Stimulated activated naive CD8-positive, alpha-beta T cell treated with anti-CD3 and anti-CD28 coated beads, Interleukin-15, Interleukin-2, amounts not matched to agents 100 ng/mL and 50 ng/mL, for 24 hours (primary cell): Measurements from ENCODE around the gene MCF2L2.
"Not testable (repeated sequence)": the region's sequence is repeated elsewhere in the genome, so short reads cannot be mapped to it uniquely, and the experiment has no call there.

Source experiments
- H3K27ac Mint-ChIP-seq: one replicate; pipeline ENCODE4 v1.8.0; 2021; ENCODE audit warnings: mild to moderate bottlenecking, mixed read lengths
- H3K27me3 Mint-ChIP-seq: one replicate; pipeline ENCODE4 v1.8.0; 2021; ENCODE audit warnings: mixed read lengths
- H3K36me3 Mint-ChIP-seq: one replicate; pipeline ENCODE4 v1.8.0; 2021; ENCODE audit warnings: low read depth, mixed read lengths
- H3K4me1 Mint-ChIP-seq: one replicate; pipeline ENCODE4 v1.8.0; 2021; ENCODE audit warnings: low read depth, mixed read lengths
- H3K4me3 Mint-ChIP-seq: one replicate; pipeline ENCODE4 v1.8.0; 2021; ENCODE audit warnings: mild to moderate bottlenecking, mixed read lengths
- H3K9me3 Mint-ChIP-seq: one replicate; pipeline ENCODE4 v1.8.0; 2021; ENCODE audit warnings: mixed read lengths

Gene MCF2L2

DNA sequence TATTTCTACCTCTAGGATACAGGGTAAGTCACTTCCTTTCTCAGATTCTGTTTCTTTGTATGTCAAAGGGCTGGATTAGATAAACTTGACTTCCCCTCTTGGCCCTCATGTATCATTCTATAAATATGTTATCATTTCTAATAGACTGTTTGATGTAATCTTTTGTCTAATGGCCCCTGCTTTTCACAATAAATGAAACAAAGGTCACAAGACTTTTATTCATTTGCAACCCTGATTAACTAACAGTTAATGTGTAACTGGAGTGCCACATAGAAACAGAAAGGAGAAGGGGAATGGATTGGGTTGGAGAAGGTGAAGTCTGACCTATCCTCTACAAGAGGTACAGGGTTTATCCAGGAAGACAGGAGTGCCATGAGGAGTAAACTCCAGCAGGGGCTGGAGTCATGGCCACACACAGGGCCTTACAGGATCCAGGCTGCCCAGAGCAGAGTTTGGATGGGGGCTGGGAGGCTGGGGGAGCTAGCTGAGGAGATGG lies 183.4 kb downstream of the MCF2L2 start:
- Mint-ChIP-seq H3K9me3 (peaks cover 14% of the 10 kb centered on the region), H3K27me3 (peaks cover 8% of the 10 kb centered on the region), H3K36me3 (peaks cover 19% of the 10 kb centered on the region), H3K4me1 (peaks cover 15% of the 10 kb centered on the region), H3K27ac (no peak overlapping the region), H3K4me3 (no peak overlapping the region)

DNA sequence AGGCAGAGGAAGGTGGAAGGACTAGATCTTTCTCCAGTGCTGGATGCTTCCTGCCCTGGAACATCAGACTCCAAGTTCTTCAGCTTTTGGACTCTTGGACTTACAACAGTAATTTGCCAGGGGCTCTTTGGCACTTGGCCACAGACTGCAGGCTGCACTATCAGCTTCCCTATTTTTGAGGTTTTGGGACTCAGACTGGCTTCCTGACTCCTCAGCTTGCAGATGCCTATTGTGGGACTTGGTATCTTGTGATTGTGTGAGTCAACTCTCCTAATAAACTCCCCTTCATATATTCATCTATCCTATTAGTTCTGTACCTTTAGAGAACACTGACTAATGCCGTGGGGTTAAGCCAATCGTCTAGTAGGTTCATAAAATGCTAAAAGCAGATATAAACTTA lies 184.2 kb downstream of the MCF2L2 start:
- no peak overlapping the region for H3K27ac Mint-ChIP-seq
- peaks cover 14% of the 10 kb centered on the region for H3K9me3 Mint-ChIP-seq
- peaks cover 15% of the 10 kb centered on the region for H3K4me1 Mint-ChIP-seq
- H3K27me3 Mint-ChIP-seq: peaks cover 12% of the 10 kb centered on the region
- H3K4me3 Mint-ChIP-seq: no peak overlapping the region
- H3K36me3 Mint-ChIP-seq: peaks cover 19% of the 10 kb centered on the region

DNA sequence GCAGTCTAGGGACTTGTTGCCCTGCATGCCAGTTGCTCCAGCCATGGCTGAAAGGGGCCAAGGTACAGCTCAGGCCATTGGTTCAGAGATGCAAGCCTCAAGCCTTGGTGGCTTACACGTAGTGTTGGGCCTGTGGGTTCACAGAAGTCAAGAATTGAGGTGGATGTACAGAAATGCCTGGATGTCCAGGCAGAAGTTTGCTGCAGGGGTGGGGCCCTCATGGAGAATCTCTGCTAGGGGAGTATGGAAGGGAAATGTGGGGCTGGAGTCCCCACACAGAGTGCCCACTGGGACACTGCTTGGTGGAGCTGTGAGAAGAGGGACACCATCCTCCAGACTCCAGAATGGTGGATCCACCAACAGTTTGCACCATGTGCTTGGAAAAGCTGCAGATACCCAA lies 186.0 kb downstream of the MCF2L2 start:
- Mint-ChIP-seq H3K4me3 (no peak overlapping the region), H3K36me3 (peaks cover 19% of the 10 kb centered on the region), H3K9me3 (peaks cover 14% of the 10 kb centered on the region), H3K4me1 (peaks cover 10% of the 10 kb centered on the region), H3K27me3 (peaks cover 12% of the 10 kb centered on the region), H3K27ac (no peak overlapping the region)

DNA sequence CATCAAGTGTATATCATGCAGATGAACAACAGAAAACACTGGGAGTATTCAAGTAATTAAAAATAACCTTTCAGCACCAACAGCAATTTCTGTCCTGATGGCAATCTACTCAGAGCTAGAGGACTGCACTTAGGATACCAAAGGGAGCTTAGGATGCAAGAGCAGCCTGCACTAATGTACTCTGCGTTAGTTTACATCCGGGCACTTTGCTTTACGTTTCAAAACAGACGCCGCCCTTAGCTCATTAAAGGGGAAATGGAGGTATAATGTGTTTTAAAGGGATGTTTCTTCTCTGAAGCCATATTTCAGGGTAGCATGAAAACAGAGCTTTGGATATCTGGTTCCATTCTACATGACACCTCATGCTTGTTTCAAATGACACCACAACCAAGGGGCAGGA lies 189.4 kb downstream of the MCF2L2 start:
- H3K36me3 Mint-ChIP-seq: peaks cover 16% of the 10 kb centered on the region
- H3K27me3 Mint-ChIP-seq: peaks cover 12% of the 10 kb centered on the region
- H3K9me3 Mint-ChIP-seq: peaks cover 14% of the 10 kb centered on the region
- H3K4me3 Mint-ChIP-seq: no peak overlapping the region
- no peak overlapping the region for H3K27ac Mint-ChIP-seq
- H3K4me1 Mint-ChIP-seq: peaks cover 2% of the 10 kb centered on the region

DNA sequence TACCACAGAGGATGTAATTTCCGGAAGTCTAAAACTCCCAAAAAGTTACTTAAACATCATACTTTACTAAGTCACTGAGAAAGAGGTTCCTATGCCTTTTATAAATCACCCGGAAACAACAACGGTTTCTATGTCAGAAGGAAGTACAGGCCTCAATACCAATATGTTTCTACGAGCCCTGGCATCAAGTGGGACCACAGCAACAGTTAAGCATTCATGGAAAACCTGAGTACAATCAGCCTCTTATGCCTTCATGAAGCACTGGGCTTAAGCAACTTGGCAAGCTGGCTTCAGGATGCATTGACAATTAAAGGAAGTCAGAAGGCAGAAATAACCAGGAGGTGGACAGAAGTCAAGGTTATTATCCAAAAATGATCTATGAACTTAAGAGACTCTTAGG lies 194.5 kb downstream of the MCF2L2 start:
- Mint-ChIP-seq H3K27me3 (no peaks in the 10 kb centered on the region), H3K27ac (no peak overlapping the region), H3K9me3 (no peaks in the 10 kb centered on the region), H3K4me1 (peaks cover 10% of the 10 kb centered on the region), H3K4me3 (no peak overlapping the region), H3K36me3 (no peaks in the 10 kb centered on the region)

DNA sequence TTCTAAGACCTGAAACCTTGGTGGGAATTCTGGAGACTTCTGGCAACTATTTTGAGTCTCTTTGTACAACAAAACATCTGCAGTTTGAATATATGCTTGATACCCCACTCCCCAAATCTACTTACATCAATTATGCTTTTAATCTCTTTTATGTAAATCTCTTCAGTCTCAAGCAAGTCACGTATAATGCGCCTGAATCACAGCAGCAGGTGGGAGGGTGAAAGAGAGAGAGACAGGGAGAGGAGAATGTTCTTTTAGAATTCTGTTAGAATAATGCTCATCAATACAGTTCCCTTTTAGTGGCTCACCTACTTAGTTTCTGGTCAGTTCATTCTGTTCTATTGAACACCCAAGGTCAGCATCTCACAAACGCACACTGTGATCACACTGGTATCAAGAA lies 197.6 kb downstream of the MCF2L2 start:
- Mint-ChIP-seq H3K36me3 (no peaks in the 10 kb centered on the region), H3K27me3 (no peaks in the 10 kb centered on the region), H3K9me3 (peaks cover 4% of the 10 kb centered on the region), H3K27ac (no peak overlapping the region), H3K4me3 (no peak overlapping the region), H3K4me1 (peaks cover 35% of the 10 kb centered on the region)

DNA sequence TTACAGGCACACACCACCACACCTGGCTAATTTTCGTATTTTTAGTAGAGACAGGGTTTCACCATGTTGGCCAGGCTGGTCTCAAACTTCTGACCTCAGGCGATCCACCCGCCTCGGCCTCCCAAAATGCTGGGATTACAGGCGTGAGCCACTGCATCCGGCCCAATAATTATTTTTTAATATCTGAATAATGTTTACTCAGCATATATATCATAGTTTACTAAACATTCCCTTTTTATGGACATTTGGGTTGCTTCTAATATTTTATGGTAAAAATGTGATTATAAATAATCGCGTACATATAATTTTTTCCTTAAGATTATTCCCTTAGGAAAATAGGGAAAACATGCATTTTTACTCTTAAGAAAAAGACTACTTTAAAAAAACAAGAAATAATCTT lies 198.2 kb downstream of the MCF2L2 start:
- H3K9me3 Mint-ChIP-seq, H3K27me3 Mint-ChIP-seq, H3K27ac Mint-ChIP-seq, H3K4me3 Mint-ChIP-seq, H3K36me3 Mint-ChIP-seq: not testable (repeated sequence)
- H3K4me1 Mint-ChIP-seq: peaks cover 40% of the 10 kb centered on the region

DNA sequence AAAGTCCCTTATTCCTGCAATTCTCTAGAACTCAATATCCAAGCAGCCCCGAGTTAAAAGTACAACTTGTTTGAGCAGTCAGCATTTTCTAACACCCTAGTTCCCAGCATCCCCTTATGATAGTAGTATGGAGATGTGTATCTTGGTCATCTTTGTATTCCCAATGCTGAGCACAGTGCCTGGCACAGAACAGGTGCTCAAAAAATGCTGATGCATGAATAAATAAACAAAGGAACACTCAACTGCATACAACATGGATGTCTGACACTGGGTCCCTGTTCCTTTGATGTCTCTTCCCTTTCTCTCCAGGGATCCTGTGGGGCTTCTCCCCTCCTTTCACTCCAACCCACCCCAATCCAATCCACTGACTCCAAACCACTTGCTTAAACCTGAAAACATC lies 199.2 kb downstream of the MCF2L2 start:
- Mint-ChIP-seq H3K4me1 (peaks cover 50% of the 10 kb centered on the region), H3K9me3 (peaks cover 4% of the 10 kb centered on the region), H3K27me3 (no peaks in the 10 kb centered on the region), H3K27ac (peak overlapping the region; percentile 18), H3K4me3 (no peak overlapping the region), H3K36me3 (no peaks in the 10 kb centered on the region)

DNA sequence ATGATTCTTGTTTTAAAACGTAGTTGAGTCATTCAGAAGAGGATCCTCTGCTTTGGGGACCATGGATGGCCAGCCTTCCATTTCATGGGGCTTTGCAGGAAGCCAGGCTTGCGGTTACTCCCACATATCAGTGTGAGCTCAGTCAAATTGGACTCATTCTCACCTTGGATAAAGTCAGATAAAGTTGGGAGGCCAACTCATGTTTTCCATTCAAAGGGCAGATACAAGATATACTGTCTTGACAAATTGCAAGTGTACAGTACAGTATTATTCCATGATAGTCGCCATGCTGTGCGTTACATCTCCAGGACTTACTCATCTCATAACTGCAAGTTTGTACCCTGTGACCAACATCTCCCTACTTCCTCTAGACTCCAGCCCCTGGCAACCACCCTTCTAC lies 200.8 kb downstream of the MCF2L2 start:
- no peaks in the 10 kb centered on the region for H3K36me3 Mint-ChIP-seq
- peak overlapping the region; percentile 42 for H3K4me3 Mint-ChIP-seq

DNA sequence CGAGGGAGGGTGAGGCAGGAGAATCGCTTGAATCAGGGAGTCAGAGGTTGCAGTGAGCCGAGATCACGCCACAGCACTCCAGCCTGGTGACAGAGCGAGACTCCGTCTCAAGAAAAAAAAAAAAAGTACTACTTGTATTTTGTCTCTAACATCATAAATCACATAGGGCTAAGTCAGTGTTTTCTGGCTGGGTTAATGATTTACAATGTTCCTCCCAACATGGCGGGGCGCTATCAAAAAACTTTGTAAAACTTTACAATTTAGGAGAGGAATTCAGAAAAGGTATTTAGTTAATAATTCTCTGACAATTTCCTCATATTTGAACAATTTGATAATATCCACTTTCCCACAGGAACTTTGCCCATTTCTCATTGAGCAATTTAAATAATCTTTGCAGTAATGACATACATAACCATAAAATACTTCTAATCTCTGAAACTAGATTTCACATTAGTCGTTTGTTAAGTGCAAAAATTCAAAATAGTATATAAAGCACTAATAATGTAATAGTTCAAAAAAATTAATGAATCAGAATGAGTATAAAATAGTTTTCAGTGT lies 202.0 kb downstream of the MCF2L2 start:
- Mint-ChIP-seq H3K27me3 (no peaks in the 10 kb centered on the region), H3K4me1 (peaks cover 66% of the 10 kb centered on the region), H3K36me3 (no peaks in the 10 kb centered on the region), H3K27ac (no peak overlapping the region), H3K9me3 (peaks cover 4% of the 10 kb centered on the region), H3K4me3 (no peak overlapping the region)

More for the DNA sequence above, 200.8 kb downstream of the MCF2L2 start:
- no peaks in the 10 kb centered on the region for H3K27me3 Mint-ChIP-seq
- H3K27ac Mint-ChIP-seq: peak overlapping the region; percentile 90
- peaks cover 4% of the 10 kb centered on the region for H3K9me3 Mint-ChIP-seq
- peaks cover 57% of the 10 kb centered on the region for H3K4me1 Mint-ChIP-seq

DNA sequence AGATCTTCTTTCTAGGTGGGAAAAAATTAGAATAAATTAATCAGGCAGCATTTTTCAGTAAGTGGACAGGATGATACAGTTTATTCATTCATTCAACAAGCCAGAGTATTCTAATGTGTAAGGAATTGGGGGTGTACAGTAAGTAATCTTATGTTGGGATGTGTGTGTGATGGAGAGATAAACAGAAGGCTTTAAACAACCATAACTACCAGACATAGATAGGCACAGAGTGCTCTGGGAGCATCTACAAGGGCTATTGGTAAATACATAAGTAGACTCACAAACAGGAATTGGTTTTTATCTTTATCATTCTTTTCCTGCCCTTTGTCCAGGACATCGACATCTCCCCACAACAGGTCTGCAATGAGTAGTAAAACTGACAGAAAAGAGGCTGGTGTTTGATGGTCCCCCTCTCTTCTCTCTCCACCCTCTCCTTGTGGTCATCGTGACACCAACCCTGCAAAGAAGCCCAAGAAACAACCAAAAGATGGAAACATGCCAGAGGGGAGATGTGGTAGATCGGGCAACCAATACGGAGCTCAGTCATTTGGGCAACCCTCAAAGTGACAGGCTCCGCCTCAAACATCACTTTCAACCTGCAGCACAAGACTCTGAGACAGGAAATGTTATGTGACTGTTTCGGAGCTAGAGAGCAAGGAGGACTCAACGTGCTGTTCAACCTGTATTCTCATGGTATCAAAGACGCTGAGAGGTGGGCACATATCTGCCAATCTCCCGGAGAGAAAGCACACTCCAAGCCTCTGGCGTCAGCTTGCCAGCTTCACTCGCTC lies 204.0 kb downstream of the MCF2L2 start:
- no peaks in the 10 kb centered on the region for H3K27me3 Mint-ChIP-seq
- peak overlapping the region; percentile 90 for H3K27ac Mint-ChIP-seq
- H3K4me3 Mint-ChIP-seq: peak overlapping the region; percentile 68

DNA sequence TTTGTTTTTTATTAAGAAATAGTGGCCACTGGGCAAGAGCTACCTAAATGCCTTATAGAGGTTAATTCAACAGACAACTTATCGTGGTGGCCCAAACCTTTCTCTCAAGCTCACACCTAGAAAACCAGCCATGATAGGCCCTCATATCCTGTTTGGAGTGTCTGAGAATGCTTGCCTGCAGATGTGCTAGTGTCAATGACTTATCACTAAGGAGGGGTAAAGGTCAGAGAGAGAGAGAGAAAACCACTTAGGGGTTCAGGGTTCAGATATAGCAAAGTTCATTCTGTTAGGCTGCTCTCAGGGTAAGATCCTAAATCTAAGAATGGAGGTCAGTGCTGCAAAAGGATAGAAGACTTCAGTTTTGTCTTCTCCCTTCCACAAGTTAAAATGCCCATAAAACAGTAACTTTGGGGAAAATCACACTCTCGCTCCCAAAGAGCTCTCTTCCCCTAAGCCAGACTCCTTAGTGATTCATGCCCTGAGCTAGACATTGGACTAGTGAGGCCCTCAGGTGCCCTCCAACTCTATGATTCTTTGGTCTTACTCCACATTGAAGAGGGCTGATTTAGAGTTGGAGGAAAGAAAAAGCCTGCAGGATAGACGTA lies 205.7 kb downstream of the MCF2L2 start:
- H3K27me3 Mint-ChIP-seq: no peaks in the 10 kb centered on the region
- H3K4me3 Mint-ChIP-seq: no peak overlapping the region
- H3K4me1 Mint-ChIP-seq: peaks cover 83% of the 10 kb centered on the region
- peaks cover 4% of the 10 kb centered on the region for H3K9me3 Mint-ChIP-seq
- peaks cover 5% of the 10 kb centered on the region for H3K36me3 Mint-ChIP-seq
- H3K27ac Mint-ChIP-seq: peak overlapping the region; percentile 53

More for the DNA sequence above, 204.0 kb downstream of the MCF2L2 start:
- H3K9me3 Mint-ChIP-seq: peaks cover 4% of the 10 kb centered on the region
- H3K4me1 Mint-ChIP-seq: peaks cover 75% of the 10 kb centered on the region
- H3K36me3 Mint-ChIP-seq: no peaks in the 10 kb centered on the region

DNA sequence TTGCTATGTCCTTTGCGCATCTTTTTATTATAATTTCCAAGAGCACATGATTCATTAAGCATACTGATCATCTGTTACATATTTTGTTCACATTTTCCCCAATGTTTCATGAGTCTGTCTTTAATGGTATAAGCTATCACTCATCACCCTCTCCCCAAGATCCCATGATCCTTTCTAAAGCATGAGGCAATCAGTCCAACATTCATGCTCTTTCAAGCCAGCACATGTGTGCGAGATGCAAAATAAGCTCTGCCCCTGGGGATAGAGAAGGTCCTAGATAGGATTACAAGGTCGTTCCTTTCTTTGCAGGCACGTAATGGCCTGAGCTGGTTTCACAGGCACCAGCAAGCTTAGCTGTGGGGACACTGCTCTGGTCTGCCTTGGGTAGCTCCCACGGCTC lies 207.6 kb downstream of the MCF2L2 start:
- H3K27ac Mint-ChIP-seq: peak overlapping the region; percentile 51
- H3K4me1 Mint-ChIP-seq: peaks cover 73% of the 10 kb centered on the region
- no peaks in the 10 kb centered on the region for H3K9me3 Mint-ChIP-seq
- peaks cover 5% of the 10 kb centered on the region for H3K36me3 Mint-ChIP-seq
- H3K27me3 Mint-ChIP-seq: no peaks in the 10 kb centered on the region
- H3K4me3 Mint-ChIP-seq: no peak overlapping the region

DNA sequence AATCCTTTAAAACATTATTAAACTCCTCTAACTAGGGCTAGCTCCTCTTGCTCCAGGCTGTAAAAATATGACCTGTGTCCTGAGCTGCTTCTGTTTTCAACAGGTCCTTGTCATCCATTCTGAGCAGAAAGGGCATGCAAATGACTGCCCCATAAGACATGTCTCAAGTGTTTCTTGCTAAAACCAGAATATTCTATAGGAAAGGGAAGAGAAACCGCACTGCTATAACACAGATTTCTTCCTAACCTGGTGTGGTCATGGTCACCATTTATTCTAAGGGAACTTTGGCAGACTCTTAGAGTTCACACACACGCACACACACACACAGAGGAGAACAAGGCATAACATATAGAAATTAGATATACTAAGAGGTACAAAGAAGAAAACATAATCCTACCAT lies 209.6 kb downstream of the MCF2L2 start:
- Mint-ChIP-seq H3K4me1 (peaks cover 60% of the 10 kb centered on the region), H3K36me3 (peaks cover 5% of the 10 kb centered on the region), H3K27me3 (peaks cover 6% of the 10 kb centered on the region), H3K9me3 (no peaks in the 10 kb centered on the region), H3K4me3 (peak overlapping the region; percentile 33), H3K27ac (peak overlapping the region; percentile 84)

DNA sequence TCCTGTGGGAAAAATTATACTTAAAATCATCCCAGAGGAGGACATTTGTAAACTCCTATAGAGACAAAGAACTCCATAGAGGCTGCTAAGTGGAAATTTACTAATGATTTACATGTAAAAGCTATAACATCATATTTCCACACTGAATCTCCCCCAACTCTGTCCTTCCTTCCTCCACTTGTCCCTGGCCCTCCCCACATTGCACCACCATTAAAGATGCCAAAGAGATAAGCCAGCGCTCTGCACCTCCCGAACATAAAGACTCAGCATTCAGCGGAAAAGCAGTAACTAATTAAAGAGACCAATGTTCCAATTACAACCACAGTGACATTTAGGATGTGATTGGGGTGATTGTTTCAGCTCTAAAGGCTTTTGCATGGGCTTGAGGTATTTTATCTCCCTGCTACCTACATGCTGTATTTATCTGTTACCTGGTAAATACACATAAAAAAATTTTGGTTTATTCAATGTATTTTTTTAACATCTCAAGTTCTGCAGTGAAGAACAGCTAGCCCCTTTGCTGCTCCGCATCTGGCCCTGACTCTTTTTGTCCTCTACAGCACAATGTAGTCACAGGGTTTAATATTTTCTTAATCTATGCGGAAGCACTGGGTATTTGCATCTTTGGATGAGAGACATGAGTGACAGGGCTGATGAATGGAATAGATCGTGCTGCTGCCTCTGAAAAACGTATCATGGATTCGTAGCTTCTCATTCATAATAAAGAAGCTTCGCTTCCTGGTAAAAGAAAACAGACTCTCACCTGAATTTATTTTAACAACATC lies 210.7 kb downstream of the MCF2L2 start:
- Mint-ChIP-seq H3K9me3 (no peaks in the 10 kb centered on the region), H3K36me3 (peaks cover 5% of the 10 kb centered on the region)

More for the DNA sequence above, 210.7 kb downstream of the MCF2L2 start:
- Mint-ChIP-seq H3K4me1 (peaks cover 55% of the 10 kb centered on the region), H3K27me3 (peaks cover 7% of the 10 kb centered on the region), H3K4me3 (no peak overlapping the region), H3K27ac (peak overlapping the region; percentile 85)
